Glutamatergic neuron (in vitro differentiated cells): Measurements from ENCODE around the gene DCLK1. TPM values are rescaled to one million over a fixed set of nuclear protein-coding genes. Genes with fewer than 3 reads are reported as not detected.

Experiments
- DNase-seq: peaks from one replicate; pipeline ENCODE4 v3.0.0; 2022
- H3K27ac Mint-ChIP-seq: one replicate; pipeline ENCODE4 v1.8.0; 2020; ENCODE audit warnings: mild to moderate bottlenecking, mixed read lengths, inconsistent platforms; ENCODE audit not compliant: unreplicated experiment
- H3K27me3 Mint-ChIP-seq: one replicate; pipeline ENCODE4 v1.8.0; 2020; ENCODE audit warnings: mild to moderate bottlenecking, moderate library complexity, mixed read lengths, inconsistent platforms; ENCODE audit not compliant: unreplicated experiment
- H3K36me3 Mint-ChIP-seq: one replicate; pipeline ENCODE4 v1.8.0; 2020; ENCODE audit warnings: mild to moderate bottlenecking, mixed read lengths, inconsistent platforms; ENCODE audit not compliant: unreplicated experiment
- H3K4me1 Mint-ChIP-seq: one replicate; pipeline ENCODE4 v1.8.0; 2020; ENCODE audit warnings: mild to moderate bottlenecking, low read depth, mixed read lengths, inconsistent platforms; ENCODE audit not compliant: unreplicated experiment
- H3K4me3 Mint-ChIP-seq: one replicate; pipeline ENCODE4 v1.8.0; 2020; ENCODE audit warnings: mild to moderate bottlenecking, mixed read lengths, inconsistent platforms; ENCODE audit not compliant: unreplicated experiment
- H3K9me3 Mint-ChIP-seq: one replicate; pipeline ENCODE4 v1.8.0; 2020; ENCODE audit warnings: mild to moderate bottlenecking, moderate library complexity, mixed read lengths, inconsistent platforms; ENCODE audit not compliant: unreplicated experiment
- CTCF ChIP-seq: fragments of 200-600 bp; sonication (generic); IDR thresholded peaks from one replicate; pipeline ENCODE4 v1.5.0; 2021; ENCODE audit not compliant: partially characterized antibody, unreplicated experiment
- total RNA-seq: library from RNA; stranded (reverse); fragmentation: NEBNext Ultra II Directional; extraction: Animal tissue kit (Norgen Biotek cat#: 25700); gene quantifications from one replicate; pipeline ENCODE4 v1.2.1, GENCODE V29; 2021; ENCODE audit not compliant: unreplicated experiment

The DCLK1 gene
- total RNA-seq, 1 donor from 2014 or later: 63.9 TPM

- H3K4me1 Mint-ChIP-seq: peaks cover 10% of the 10 kb centered on the region
- H3K36me3 Mint-ChIP-seq: peaks cover 7% of the 10 kb centered on the region
- no peak overlapping the region for H3K27ac Mint-ChIP-seq
- TF ChIP-seq CTCF: no peak
- H3K4me3 Mint-ChIP-seq: no peak overlapping the region
- H3K27me3 Mint-ChIP-seq: peaks cover 4% of the 10 kb centered on the region
- no peak for DNase-seq
- H3K9me3 Mint-ChIP-seq: peaks cover 8% of the 10 kb centered on the region
Observed at GRCh38 chr13:35857769-35858168, 273.4 kb downstream of the DCLK1 start.

GRCh38 chr13:35856721-35857364, 274.3 kb downstream of the DCLK1 start:
- DNase-seq: no peak
- peaks cover 7% of the 10 kb centered on the region for H3K9me3 Mint-ChIP-seq
- no peaks in the 10 kb centered on the region for H3K36me3 Mint-ChIP-seq
- no peak overlapping the region for H3K27ac Mint-ChIP-seq
- H3K27me3 Mint-ChIP-seq: peaks cover 2% of the 10 kb centered on the region
- H3K4me1 Mint-ChIP-seq: peaks cover 10% of the 10 kb centered on the region
- no peak for TF ChIP-seq CTCF
- no peak overlapping the region for H3K4me3 Mint-ChIP-seq

GRCh38 chr13:35856084-35856483, 275.1 kb downstream of the DCLK1 start:
- Mint-ChIP-seq H3K36me3 (no peaks in the 10 kb centered on the region), H3K27ac (no peak overlapping the region), H3K9me3 (peaks cover 7% of the 10 kb centered on the region), H3K27me3 (peaks cover 2% of the 10 kb centered on the region), H3K4me3 (no peak overlapping the region), H3K4me1 (peaks cover 10% of the 10 kb centered on the region)
- DNase-seq: no peak
- no peak for TF ChIP-seq CTCF

GRCh38 chr13:35855531-35856019, 275.6 kb downstream of the DCLK1 start:
- Mint-ChIP-seq H3K4me3 (no peak overlapping the region), H3K27ac (no peak overlapping the region)

More at GRCh38 chr13:35855531-35856019, 275.6 kb downstream of the DCLK1 start:
- Mint-ChIP-seq H3K4me1 (peaks cover 10% of the 10 kb centered on the region), H3K36me3 (no peaks in the 10 kb centered on the region), H3K27me3 (no peaks in the 10 kb centered on the region), H3K9me3 (peaks cover 7% of the 10 kb centered on the region)
- no peak for TF ChIP-seq CTCF
- DNase-seq: no peak
